Tibial nerve (tissue), 4 donors: Measurements from ENCODE around the gene TPPP. TPM values are rescaled to one million over a fixed set of nuclear protein-coding genes. Genes with fewer than 3 reads are reported as not detected.

Experiments
- DNase-seq, 2 donors: peaks; one replicate each; pipeline ENCODE4 v3.0.0-alpha.2; 2019; ENCODE audit warnings: low spot score in 2 of 2
- H3K27ac ChIP-seq, 4 donors: fragments of 200-600 bp; sonication (generic) in 3 of 4; one replicate each; pipeline ENCODE4 v1.5.1; 2017 to 2019; ENCODE audit warnings: mild to moderate bottlenecking in 1 of 4
- H3K27me3 ChIP-seq, 2 donors: fragments of 200-600 bp; sonication (generic) in 1 of 2; one replicate each; pipeline versions ENCODE4 v1.5.1 to v1.6.0; 2017 to 2019
- H3K36me3 ChIP-seq, 3 donors: fragments of 200-600 bp; sonication (generic); one replicate each; pipeline ENCODE4 v1.5.1; 2018 to 2019
- H3K4me1 ChIP-seq, 4 donors: fragments of 200-600 bp; sonication (generic) in 3 of 4; one replicate each; pipeline ENCODE4 v1.5.1; 2017 to 2019
- H3K4me3 ChIP-seq, 4 donors: fragments of 200-600 bp; sonication (generic) in 3 of 4; one replicate each; pipeline ENCODE4 v1.5.1; 2017 to 2019; ENCODE audit warnings: mild to moderate bottlenecking in 1 of 4, moderate library complexity in 1 of 4
- H3K9me3 ChIP-seq, 4 donors: fragments of 200-600 bp; sonication (generic) in 3 of 4; one replicate each; pipeline ENCODE4 v1.5.1; 2017 to 2019
- EP300 ChIP-seq, 2 donors: sonication (generic); formaldehyde crosslinking; IDR thresholded peaks; one replicate each; pipeline ENCODE4 v1.6.1; 2017; ENCODE audit warnings: antibody characterized with exemption in 2 of 2, mild to moderate bottlenecking in 1 of 2
- POLR2A ChIP-seq, 2 donors: fragments of 450-650 bp; IDR thresholded peaks; one replicate each; pipeline ENCODE4 v1.6.1; 2017; ENCODE audit warnings: antibody characterized with exemption in 2 of 2, mild to moderate bottlenecking in 2 of 2, moderate library complexity in 2 of 2
- WGBS, 2 donors: methylation state at CpG; one replicate each; pipeline ENCODE4 v1.1.5; 2018; 5-methylcytosine and 5-hydroxymethylcytosine counted together
- total RNA-seq, 4 donors: library from RNA; depleted of rRNA; stranded (reverse); fragments of >200 nt; gene quantifications; one replicate each; pipeline ENCODE4 v1.1.0, GENCODE V29; 2016
- TF ChIP-seq, protein P1 (sequence below), 5 experiments: fragments of 200-600 bp in 3 of 5; fragments of 450-650 bp in 2 of 5; sonication (generic) in 3 of 5; IDR thresholded peaks; one replicate each; pipeline ENCODE4 v1.5.1; 2016 to 2019; ENCODE audit warnings: antibody characterized with exemption in 5 of 5, mild to moderate bottlenecking in 3 of 5, moderate library complexity in 2 of 5

Gene TPPP
- total RNA-seq, 4 donors from 2014 or later, result 1.7 to 5.5 (median 4.0) TPM

GRCh38 chr5:651296-652022 is 41.7 kb downstream of the TPPP start:
- TF ChIP-seq EP300 (IDR thresholded peaks at IDR 0.05), result no peak
- TF ChIP-seq POLR2A (IDR thresholded peaks at IDR 0.05), result no peak
- TF ChIP-seq, protein P1, sequence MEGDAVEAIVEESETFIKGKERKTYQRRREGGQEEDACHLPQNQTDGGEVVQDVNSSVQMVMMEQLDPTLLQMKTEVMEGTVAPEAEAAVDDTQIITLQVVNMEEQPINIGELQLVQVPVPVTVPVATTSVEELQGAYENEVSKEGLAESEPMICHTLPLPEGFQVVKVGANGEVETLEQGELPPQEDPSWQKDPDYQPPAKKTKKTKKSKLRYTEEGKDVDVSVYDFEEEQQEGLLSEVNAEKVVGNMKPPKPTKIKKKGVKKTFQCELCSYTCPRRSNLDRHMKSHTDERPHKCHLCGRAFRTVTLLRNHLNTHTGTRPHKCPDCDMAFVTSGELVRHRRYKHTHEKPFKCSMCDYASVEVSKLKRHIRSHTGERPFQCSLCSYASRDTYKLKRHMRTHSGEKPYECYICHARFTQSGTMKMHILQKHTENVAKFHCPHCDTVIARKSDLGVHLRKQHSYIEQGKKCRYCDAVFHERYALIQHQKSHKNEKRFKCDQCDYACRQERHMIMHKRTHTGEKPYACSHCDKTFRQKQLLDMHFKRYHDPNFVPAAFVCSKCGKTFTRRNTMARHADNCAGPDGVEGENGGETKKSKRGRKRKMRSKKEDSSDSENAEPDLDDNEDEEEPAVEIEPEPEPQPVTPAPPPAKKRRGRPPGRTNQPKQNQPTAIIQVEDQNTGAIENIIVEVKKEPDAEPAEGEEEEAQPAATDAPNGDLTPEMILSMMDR (IDR thresholded peaks at IDR 0.05), result no peak
- H3K4me3 ChIP-seq, result no peak overlapping the region
- WGBS, 2 donors, result 91 to 95% methylated on average over 16 of the region's 16 CpGs
- no peak overlapping the region for H3K27ac ChIP-seq
- H3K4me1 ChIP-seq, result no peaks in the 10 kb centered on the region
- no peak for DNase-seq
- peaks cover 0 to 48% (median 6%) of the 10 kb centered on the region in 3 donors for H3K36me3 ChIP-seq
- no peaks in the 10 kb centered on the region for H3K9me3 ChIP-seq
- no peaks in the 10 kb centered on the region for H3K27me3 ChIP-seq

DNA sequence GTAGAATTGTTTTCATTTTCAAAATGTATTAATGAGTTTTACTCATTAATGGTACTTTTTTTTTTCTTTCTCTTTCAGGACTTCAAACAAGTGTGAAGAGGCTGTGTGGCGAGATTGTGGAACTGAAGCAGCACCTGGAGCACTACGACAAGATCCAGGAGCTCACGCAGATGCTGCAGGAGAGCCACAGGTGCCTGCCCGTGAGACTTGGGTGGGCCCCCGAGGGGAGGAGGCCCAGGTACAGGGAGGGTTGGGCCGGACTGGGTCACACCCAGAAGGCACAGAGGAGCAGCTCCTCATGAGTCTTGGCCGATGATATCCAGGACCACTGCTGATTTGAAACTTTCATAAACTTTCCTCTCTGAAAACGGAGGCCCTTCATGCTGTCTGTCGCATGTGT is 45.4 kb downstream of the TPPP start:
- H3K27ac ChIP-seq, result no peak overlapping the region
- 87 to 98% methylated on average over 9 of the region's 9 CpGs for WGBS, 2 donors
- no peak for DNase-seq

DNA sequence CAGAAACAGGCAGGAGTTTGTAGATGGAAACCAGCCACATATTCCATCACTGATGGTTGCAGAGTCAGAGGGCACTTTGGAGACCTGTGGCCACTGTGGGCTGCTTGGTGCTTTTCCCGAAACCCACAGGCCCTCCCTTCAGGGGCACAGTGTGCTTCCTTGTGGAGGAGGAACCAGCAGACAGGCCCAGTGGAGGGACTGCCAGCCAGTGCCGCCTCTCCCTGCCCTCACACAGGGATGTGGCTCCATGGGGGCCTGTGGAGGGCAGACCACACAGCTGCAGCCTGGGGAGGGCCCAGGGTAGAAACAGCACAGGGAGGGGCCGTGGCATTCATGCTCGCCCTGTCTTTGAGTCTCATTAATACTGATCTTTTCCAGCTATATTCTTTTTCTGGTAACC is 45.8 kb downstream of the TPPP start:
- H3K27ac ChIP-seq, result no peak overlapping the region
- H3K4me3 ChIP-seq, result no peak overlapping the region
- WGBS, 2 donors, result 74 to 96% methylated on average over 4 of the region's 4 CpGs
- peaks cover 0 to 62% (median 6%) of the 10 kb centered on the region in 3 donors for H3K36me3 ChIP-seq
- no peak for TF ChIP-seq POLR2A (IDR thresholded peaks at IDR 0.05)
- TF ChIP-seq, protein P1 (IDR thresholded peaks at IDR 0.05), result no peak
- TF ChIP-seq EP300 (IDR thresholded peaks at IDR 0.05), result no peak
- DNase-seq, result no peak
- H3K9me3 ChIP-seq, result no peaks in the 10 kb centered on the region
- H3K27me3 ChIP-seq, result no peaks in the 10 kb centered on the region
- H3K4me1 ChIP-seq, result no peaks in the 10 kb centered on the region

More for the DNA sequence above, 45.4 kb downstream of the TPPP start:
- no peak overlapping the region for H3K4me3 ChIP-seq
- no peaks in the 10 kb centered on the region for H3K4me1 ChIP-seq
- no peaks in the 10 kb centered on the region for H3K27me3 ChIP-seq
- TF ChIP-seq POLR2A (IDR thresholded peaks at IDR 0.05), result no peak
- TF ChIP-seq, protein P1 (IDR thresholded peaks at IDR 0.05), result no peak
- TF ChIP-seq EP300 (IDR thresholded peaks at IDR 0.05), result no peak
- H3K36me3 ChIP-seq, result peaks cover 0 to 58% (median 6%) of the 10 kb centered on the region in 3 donors
- no peaks in the 10 kb centered on the region for H3K9me3 ChIP-seq

DNA sequence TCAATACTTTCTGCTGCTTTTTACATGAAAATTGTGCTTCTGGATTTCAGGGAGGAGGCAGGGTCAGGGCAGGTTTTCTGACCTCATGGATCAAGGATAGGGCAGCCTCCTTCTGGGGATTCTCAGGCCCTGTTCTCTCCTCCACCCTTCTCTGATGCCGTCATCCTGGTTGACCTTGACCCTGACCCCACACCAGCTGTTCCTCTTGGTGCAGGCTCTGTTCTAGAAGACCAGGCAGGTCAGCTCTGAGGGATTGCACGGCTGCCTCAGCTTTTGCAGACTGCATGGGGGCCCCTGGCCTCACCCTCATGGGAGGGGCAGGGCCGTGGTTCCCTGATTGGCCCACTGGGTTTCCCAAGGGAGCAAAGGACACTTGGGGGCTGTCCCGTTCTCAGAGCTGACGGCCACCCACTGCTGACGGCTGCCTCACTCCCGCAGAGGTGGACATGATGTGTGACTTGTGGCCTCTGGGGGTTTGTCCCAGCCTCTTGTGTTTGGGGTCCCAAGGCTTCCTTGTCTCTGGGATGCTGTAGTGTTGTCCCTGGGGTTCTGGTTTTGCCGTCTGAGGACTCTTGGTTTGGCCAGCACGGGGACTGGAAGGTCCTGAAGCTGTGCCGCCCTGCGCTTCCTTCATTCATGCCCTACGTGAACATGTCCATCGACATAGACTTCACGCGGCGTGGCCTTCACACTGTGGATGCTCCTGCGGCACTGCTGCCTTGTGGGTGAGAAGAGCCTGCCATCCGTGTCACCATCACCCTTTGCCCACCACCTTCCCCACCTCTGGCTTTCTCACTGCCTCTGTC is 46.6 kb downstream of the TPPP start:
- H3K4me1 ChIP-seq, result no peaks in the 10 kb centered on the region
- no peaks in the 10 kb centered on the region for H3K27me3 ChIP-seq
- H3K4me3 ChIP-seq, result no peak overlapping the region
- no peak overlapping the region for H3K27ac ChIP-seq
- WGBS, 2 donors, result 86 to 88% methylated on average over 17 to 18 of the region's 18 CpGs
- no peaks in the 10 kb centered on the region for H3K9me3 ChIP-seq
- TF ChIP-seq POLR2A (IDR thresholded peaks at IDR 0.05) (no peak), EP300 (IDR thresholded peaks at IDR 0.05) (no peak)
- TF ChIP-seq, protein P1 (IDR thresholded peaks at IDR 0.05), result no peak
- H3K36me3 ChIP-seq, result peaks cover 0 to 60% (median 6%) of the 10 kb centered on the region in 3 donors
- DNase-seq, result no peak

GRCh38 chr5:645421-645820 is 47.7 kb downstream of the TPPP start:
- no peaks in the 10 kb centered on the region for H3K4me1 ChIP-seq
- no peak overlapping the region for H3K27ac ChIP-seq
- H3K36me3 ChIP-seq, result peaks cover 0 to 68% (median 6%) of the 10 kb centered on the region in 3 donors
- H3K4me3 ChIP-seq, result no peak overlapping the region
- no peaks in the 10 kb centered on the region for H3K9me3 ChIP-seq
- TF ChIP-seq POLR2A (IDR thresholded peaks at IDR 0.05) (no peak), EP300 (IDR thresholded peaks at IDR 0.05) (no peak)
- TF ChIP-seq, protein P1 (IDR thresholded peaks at IDR 0.05), result no peak
- 89 to 92% methylated on average over 13 of the region's 13 CpGs for WGBS, 2 donors
- H3K27me3 ChIP-seq, result no peaks in the 10 kb centered on the region
- no peak for DNase-seq
